Esophagus muscularis mucosa (tissue), 4 donors: ENCODE data around the gene INTS4. TPM values are rescaled to one million over a fixed set of nuclear protein-coding genes. Genes with fewer than 3 reads are reported as not detected.
A peak's percentile ranks its signal among the peaks of the same experiment; 100 is the strongest.

ENCODE experiments used
- DNase-seq: peaks from one replicate; pipeline ENCODE4 v3.0.0-alpha.2; 2017; ENCODE audit errors: extremely low spot score
- H3K27ac ChIP-seq, 4 donors: fragments of 200-600 bp; sonication (generic); replicated peaks in 1 of 4; 1 replicate in 3 of 4; 2 replicates in 1 of 4; pipeline ENCODE4 v1.5.1; 2016 to 2019; ENCODE audit warnings: mild to moderate bottlenecking in 1 of 4
- H3K27me3 ChIP-seq, 4 donors: fragments of 200-600 bp; sonication (generic); one replicate each; pipeline versions ENCODE4 v1.5.1 to v1.6.0; 2016 to 2019
- H3K36me3 ChIP-seq, 4 donors: fragments of 200-600 bp; sonication (generic); one replicate each; pipeline ENCODE4 v1.5.1; 2016 to 2019
- H3K4me1 ChIP-seq, 4 donors: fragments of 200-600 bp; sonication (generic); one replicate each; pipeline ENCODE4 v1.5.1; 2016 to 2019
- H3K4me3 ChIP-seq, 4 donors: fragments of 200-600 bp; sonication (generic); 1 replicate in 2 of 4; 2 replicates in 2 of 4; pipeline ENCODE4 v1.5.1; 2016 to 2019; ENCODE audit warnings: mild to moderate bottlenecking in 4 of 4, moderate library complexity in 1 of 4
- H3K9me3 ChIP-seq, 4 donors: fragments of 200-600 bp; sonication (generic); 1 replicate in 3 of 4; 2 replicates in 1 of 4; pipeline ENCODE4 v1.5.1; 2016 to 2019
- CTCF ChIP-seq, 3 experiments: fragments of 200-600 bp in 2 of 3; fragments of 450-650 bp in 1 of 3; sonication (generic) in 2 of 3; IDR thresholded peaks; one replicate each; pipeline ENCODE4 v1.5.1; 2017 to 2019; ENCODE audit warnings: antibody characterized with exemption in 3 of 3, mild to moderate bottlenecking in 2 of 3, moderate library complexity in 1 of 3
- EP300 ChIP-seq: sonication (generic); formaldehyde crosslinking; IDR thresholded peaks from one replicate; pipeline ENCODE4 v1.6.1; 2017; ENCODE audit warnings: antibody characterized with exemption
- POLR2A ChIP-seq: fragments of 450-650 bp; IDR thresholded peaks from one replicate; pipeline ENCODE4 v1.6.1; 2017; ENCODE audit warnings: antibody characterized with exemption, moderate library complexity, mild to moderate bottlenecking, low read depth
- POLR2AphosphoS5 ChIP-seq, 2 donors: sonication (generic); formaldehyde crosslinking; IDR thresholded peaks; one replicate each; pipeline ENCODE4 v1.6.1; 2017; ENCODE audit warnings: antibody characterized with exemption in 2 of 2
- WGBS: methylation state at CpG from one replicate; pipeline ENCODE4 v1.1.5; 2018; 5-methylcytosine and 5-hydroxymethylcytosine counted together
- intact Hi-C: fragments of 100-400 bp; cut with DNase I; formaldehyde crosslinking; loops from one replicate; pipeline ENCODE4 v1.15.1; 2023
- total RNA-seq, 4 donors: library from RNA; depleted of rRNA; stranded (reverse); fragments of >200 nt; gene quantifications; one replicate each; pipeline versions ENCODE4 v1.1.0 to v1.2.1, GENCODE V29; 2016

Gene INTS4
- total RNA-seq, 4 donors from 2014 or later, result 13.3 to 34.1 (median 15.2) TPM

- intact Hi-C loops, result no loop called here
- WGBS, result 96% methylated on average over 6 of the region's 6 CpGs
- peaks cover 15 to 65% (median 52%) of the 10 kb centered on the region in 4 donors for H3K36me3 ChIP-seq
Measured at GRCh38 chr11:77884829-77885190, 109.7 kb downstream of the INTS4 start.

GRCh38 chr11:77884186-77884828, 110.2 kb downstream of the INTS4 start:
- no peak for DNase-seq
- no peak for TF ChIP-seq POLR2A
- peak in 1 of 2 donors; percentile 10 for TF ChIP-seq POLR2AphosphoS5 (IDR thresholded peaks at IDR 0.05)
- 73% methylated on average over 6 of the region's 6 CpGs for WGBS
- intact Hi-C loops, result no loop called here
- H3K27ac ChIP-seq, result no peak overlapping the region
- no peak overlapping the region for H3K4me3 ChIP-seq
- peaks cover 0 to 12% (median 5%) of the 10 kb centered on the region in 4 donors for H3K4me1 ChIP-seq
- H3K9me3 ChIP-seq, result no peaks in the 10 kb centered on the region
- no peaks in the 10 kb centered on the region for H3K27me3 ChIP-seq
- H3K36me3 ChIP-seq, result peaks cover 15 to 63% (median 52%) of the 10 kb centered on the region in 4 donors

More at GRCh38 chr11:77884829-77885190, 109.7 kb downstream of the INTS4 start:
- peaks cover 0 to 7% (median under 1%) of the 10 kb centered on the region in 4 donors for H3K4me1 ChIP-seq
- no peak overlapping the region for H3K27ac ChIP-seq
- no peak overlapping the region for H3K4me3 ChIP-seq
- H3K9me3 ChIP-seq, result no peaks in the 10 kb centered on the region
- TF ChIP-seq POLR2AphosphoS5 (IDR thresholded peaks at IDR 0.05) (no peak), CTCF (IDR thresholded peaks at IDR 0.05) (no peak), POLR2A (no peak), EP300 (no peak)
- DNase-seq, result no peak
- H3K27me3 ChIP-seq, result no peaks in the 10 kb centered on the region

- Histone ChIP-seq H3K36me3 (peaks cover 15 to 64% (median 54%) of the 10 kb centered on the region in 4 donors), H3K4me1 (peaks cover 0 to 18% (median 10%) of the 10 kb centered on the region in 4 donors), H3K27me3 (no peaks in the 10 kb centered on the region), H3K4me3 (no peak overlapping the region), H3K9me3 (no peaks in the 10 kb centered on the region), H3K27ac (no peak overlapping the region)
- intact Hi-C loops, result no loop called here
- DNase-seq, result no peak
- TF ChIP-seq POLR2A (no peak), EP300 (no peak), CTCF (IDR thresholded peaks at IDR 0.05) (no peak), POLR2AphosphoS5 (IDR thresholded peaks at IDR 0.05) (no peak)
- 89% methylated on average over 5 of the region's 5 CpGs for WGBS
Measured at GRCh38 chr11:77883775-77884174, 110.7 kb downstream of the INTS4 start.

- H3K4me3 ChIP-seq, result no peak overlapping the region
- intact Hi-C loops, result no loop called here
- no peaks in the 10 kb centered on the region for H3K9me3 ChIP-seq
- peaks cover 0 to 32% (median 21%) of the 10 kb centered on the region in 4 donors for H3K4me1 ChIP-seq
- H3K27me3 ChIP-seq, result no peaks in the 10 kb centered on the region
- H3K27ac ChIP-seq, result no peak overlapping the region
- TF ChIP-seq POLR2AphosphoS5 (IDR thresholded peaks at IDR 0.05) (no peak), POLR2A (no peak), EP300 (no peak), CTCF (IDR thresholded peaks at IDR 0.05) (no peak)
- peaks cover 15 to 70% (median 59%) of the 10 kb centered on the region in 4 donors for H3K36me3 ChIP-seq
- WGBS, result 89% methylated on average over 3 of the region's 3 CpGs
- no peak for DNase-seq
Measured at GRCh38 chr11:77882396-77882795, 112.1 kb downstream of the INTS4 start.

GRCh38 chr11:77879218-77879617, 115.2 kb downstream of the INTS4 start:
- Histone ChIP-seq H3K4me1 (peaks cover 0 to 42% (median 26%) of the 10 kb centered on the region in 4 donors), H3K36me3 (peaks cover 9 to 82% (median 57%) of the 10 kb centered on the region in 4 donors), H3K9me3 (no peaks in the 10 kb centered on the region), H3K27ac (peak overlapping the region in 2 of 4 donors; percentile 46 to 49), H3K27me3 (no peaks in the 10 kb centered on the region), H3K4me3 (no peak overlapping the region)
- intact Hi-C loops, result loop anchor here (5.0 kb wide), 1 partner anchor 52 kb away; no protein-coding TSS in a partner anchor
- no peak for TF ChIP-seq EP300
- no peak for TF ChIP-seq CTCF (IDR thresholded peaks at IDR 0.05)
- TF ChIP-seq POLR2AphosphoS5 (IDR thresholded peaks at IDR 0.05), result no peak
- no peak for TF ChIP-seq POLR2A
- WGBS, result 69% methylated on average over 2 of the region's 3 CpGs
- no peak for DNase-seq
